ENCODE results near the gene TNS3. TPM values are rescaled to one million over a fixed set of nuclear protein-coding genes. Genes with fewer than 3 reads are reported as not detected.

The TNS3 gene
- total RNA-seq, 1 experiment from 2014 or later: 533 TPM

DNA sequence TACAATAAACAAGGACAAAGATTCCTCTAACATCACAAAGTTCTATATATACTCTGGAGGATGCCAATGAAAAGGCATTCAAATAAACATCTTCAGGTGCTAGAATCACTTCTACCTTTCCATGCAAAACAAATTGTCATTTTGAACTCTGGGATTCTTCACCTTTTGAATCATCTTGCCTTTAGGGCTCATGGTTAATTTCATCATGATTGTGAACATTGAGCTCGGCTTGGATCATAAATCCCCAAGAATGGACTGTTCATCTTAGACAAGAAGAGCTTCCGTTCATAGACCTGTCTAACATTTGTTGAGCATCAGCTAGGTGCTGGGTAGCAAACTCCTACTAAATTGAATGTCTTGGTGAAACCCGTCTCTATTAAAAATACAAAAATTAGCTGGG, 212.2 kb downstream of the TNS3 start:
- Histone ChIP-seq H3K27ac (ENCODE audit: low read length) (peak overlapping the region; percentile 8; the same call in 1 of the 2 replicates), H3K4me3 (ENCODE audit: low read depth in 2 of 2, low read length in 2 of 2) (no peak overlapping the region), H3K27me3 (ENCODE audit: control insufficient read depth, insufficient read depth, low read length) (no peaks in the 10 kb centered on the region), H3K4me1 (ENCODE audit: control insufficient read depth, insufficient read depth, low read length) (peaks cover 46% of the 10 kb centered on the region), H3K36me3 (ENCODE audit: control insufficient read depth, insufficient read depth, low read length) (peaks cover 41% of the 10 kb centered on the region), H3K9me3 (ENCODE audit: control insufficient read depth, insufficient read depth, low read depth, low read length) (no peaks in the 10 kb centered on the region)
- in situ Hi-C loops (cut with HindIII; ENCODE audit: low pct_unique_long_range_greater_than_20kb, low sequenced_read_pairs): no loop called here
- ATAC-seq: no peak
- ChIA-PET POLR2A (no interaction called here), CTCF (no interaction called here)
- BruUV-seq (replicated peaks): no TSS peak
- TF ChIP-seq POLR2AphosphoS5 (IDR thresholded peaks at IDR 0.05; ENCODE audit: low read depth, low read length) (no peak), SIN3A (IDR thresholded peaks at IDR 0.05; ENCODE audit: borderline replicate concordance, insufficient read depth, low read depth, low read length) (no peak), TCF7L2 (IDR thresholded peaks at IDR 0.05; ENCODE audit: low read depth, low read length) (no peak)
- TF ChIP-seq, protein P1, sequence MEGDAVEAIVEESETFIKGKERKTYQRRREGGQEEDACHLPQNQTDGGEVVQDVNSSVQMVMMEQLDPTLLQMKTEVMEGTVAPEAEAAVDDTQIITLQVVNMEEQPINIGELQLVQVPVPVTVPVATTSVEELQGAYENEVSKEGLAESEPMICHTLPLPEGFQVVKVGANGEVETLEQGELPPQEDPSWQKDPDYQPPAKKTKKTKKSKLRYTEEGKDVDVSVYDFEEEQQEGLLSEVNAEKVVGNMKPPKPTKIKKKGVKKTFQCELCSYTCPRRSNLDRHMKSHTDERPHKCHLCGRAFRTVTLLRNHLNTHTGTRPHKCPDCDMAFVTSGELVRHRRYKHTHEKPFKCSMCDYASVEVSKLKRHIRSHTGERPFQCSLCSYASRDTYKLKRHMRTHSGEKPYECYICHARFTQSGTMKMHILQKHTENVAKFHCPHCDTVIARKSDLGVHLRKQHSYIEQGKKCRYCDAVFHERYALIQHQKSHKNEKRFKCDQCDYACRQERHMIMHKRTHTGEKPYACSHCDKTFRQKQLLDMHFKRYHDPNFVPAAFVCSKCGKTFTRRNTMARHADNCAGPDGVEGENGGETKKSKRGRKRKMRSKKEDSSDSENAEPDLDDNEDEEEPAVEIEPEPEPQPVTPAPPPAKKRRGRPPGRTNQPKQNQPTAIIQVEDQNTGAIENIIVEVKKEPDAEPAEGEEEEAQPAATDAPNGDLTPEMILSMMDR (IDR thresholded peaks at IDR 0.05): no peak
- TF ChIP-seq, protein P2, sequence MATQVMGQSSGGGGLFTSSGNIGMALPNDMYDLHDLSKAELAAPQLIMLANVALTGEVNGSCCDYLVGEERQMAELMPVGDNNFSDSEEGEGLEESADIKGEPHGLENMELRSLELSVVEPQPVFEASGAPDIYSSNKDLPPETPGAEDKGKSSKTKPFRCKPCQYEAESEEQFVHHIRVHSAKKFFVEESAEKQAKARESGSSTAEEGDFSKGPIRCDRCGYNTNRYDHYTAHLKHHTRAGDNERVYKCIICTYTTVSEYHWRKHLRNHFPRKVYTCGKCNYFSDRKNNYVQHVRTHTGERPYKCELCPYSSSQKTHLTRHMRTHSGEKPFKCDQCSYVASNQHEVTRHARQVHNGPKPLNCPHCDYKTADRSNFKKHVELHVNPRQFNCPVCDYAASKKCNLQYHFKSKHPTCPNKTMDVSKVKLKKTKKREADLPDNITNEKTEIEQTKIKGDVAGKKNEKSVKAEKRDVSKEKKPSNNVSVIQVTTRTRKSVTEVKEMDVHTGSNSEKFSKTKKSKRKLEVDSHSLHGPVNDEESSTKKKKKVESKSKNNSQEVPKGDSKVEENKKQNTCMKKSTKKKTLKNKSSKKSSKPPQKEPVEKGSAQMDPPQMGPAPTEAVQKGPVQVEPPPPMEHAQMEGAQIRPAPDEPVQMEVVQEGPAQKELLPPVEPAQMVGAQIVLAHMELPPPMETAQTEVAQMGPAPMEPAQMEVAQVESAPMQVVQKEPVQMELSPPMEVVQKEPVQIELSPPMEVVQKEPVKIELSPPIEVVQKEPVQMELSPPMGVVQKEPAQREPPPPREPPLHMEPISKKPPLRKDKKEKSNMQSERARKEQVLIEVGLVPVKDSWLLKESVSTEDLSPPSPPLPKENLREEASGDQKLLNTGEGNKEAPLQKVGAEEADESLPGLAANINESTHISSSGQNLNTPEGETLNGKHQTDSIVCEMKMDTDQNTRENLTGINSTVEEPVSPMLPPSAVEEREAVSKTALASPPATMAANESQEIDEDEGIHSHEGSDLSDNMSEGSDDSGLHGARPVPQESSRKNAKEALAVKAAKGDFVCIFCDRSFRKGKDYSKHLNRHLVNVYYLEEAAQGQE (IDR thresholded peaks at IDR 0.05; ENCODE audit: insufficient read depth in 1 of 2, low read depth in 2 of 2, low read length in 1 of 2): no peak
- no peak for DNase-seq (ENCODE audit: low read depth, low spot score)
- intact Hi-C loops (cut with micrococcal nuclease; ENCODE audit: unreplicated experiment): no loop called here

DNA sequence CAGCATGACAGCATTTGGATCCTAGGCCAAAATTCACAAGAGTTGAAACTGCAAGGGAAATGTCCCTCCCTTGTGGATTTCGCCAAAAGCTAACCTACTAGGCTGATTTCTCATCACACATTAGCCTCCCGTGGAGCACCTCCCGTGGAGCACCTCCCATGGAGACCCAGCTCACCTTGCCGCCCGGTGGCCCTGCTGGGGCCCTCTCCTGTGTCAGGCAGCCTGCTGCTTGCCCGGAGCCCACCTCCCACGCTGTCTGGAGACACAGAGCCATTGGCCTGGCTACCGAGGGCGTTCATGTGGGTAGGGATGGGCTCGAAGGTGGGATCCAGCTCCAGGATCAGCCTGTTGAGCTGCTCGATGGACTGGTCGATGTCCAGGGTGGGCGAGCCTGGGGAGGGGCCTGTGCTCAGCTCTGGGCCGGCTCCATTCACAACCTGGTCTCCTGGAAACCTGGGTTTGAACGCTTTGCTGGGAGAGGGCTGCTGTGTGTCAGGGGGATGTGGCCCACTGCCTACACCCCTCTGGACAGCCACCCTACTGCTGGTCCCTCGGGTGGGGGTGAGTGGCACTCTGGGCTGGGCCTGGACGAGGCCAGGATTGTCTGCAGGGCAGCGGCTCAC, 213.6 kb downstream of the TNS3 start:
- POLR2A ChIA-PET: no interaction called here
- intact Hi-C loops (cut with micrococcal nuclease; ENCODE audit: unreplicated experiment) (no loop called here), in situ Hi-C loops (cut with HindIII; ENCODE audit: low pct_unique_long_range_greater_than_20kb, low sequenced_read_pairs) (no loop called here)
- no peaks in the 10 kb centered on the region for H3K27me3 ChIP-seq (ENCODE audit: control insufficient read depth, insufficient read depth, low read length)
- BruUV-seq (replicated peaks): no TSS peak
- peak overlapping the region; percentile 39; the same call in 1 of the 2 replicates for H3K27ac ChIP-seq (ENCODE audit: low read length)
- H3K9me3 ChIP-seq (ENCODE audit: control insufficient read depth, insufficient read depth, low read depth, low read length): no peaks in the 10 kb centered on the region
- H3K4me3 ChIP-seq (ENCODE audit: low read depth in 2 of 2, low read length in 2 of 2): no peak overlapping the region
- no peak for ATAC-seq
- peaks cover 32% of the 10 kb centered on the region for H3K4me1 ChIP-seq (ENCODE audit: control insufficient read depth, insufficient read depth, low read length)
- peaks cover 51% of the 10 kb centered on the region for H3K36me3 ChIP-seq (ENCODE audit: control insufficient read depth, insufficient read depth, low read length)
- CTCF ChIA-PET: no interaction called here
- TF ChIP-seq, protein P1 (IDR thresholded peaks at IDR 0.05): no peak
- no peak for TF ChIP-seq TCF7L2 (IDR thresholded peaks at IDR 0.05; ENCODE audit: low read depth, low read length)
- TF ChIP-seq, protein P2 (IDR thresholded peaks at IDR 0.05; ENCODE audit: insufficient read depth in 1 of 2, low read depth in 2 of 2, low read length in 1 of 2): no peak
- TF ChIP-seq SIN3A (IDR thresholded peaks at IDR 0.05; ENCODE audit: borderline replicate concordance, insufficient read depth, low read depth, low read length): no peak
- TF ChIP-seq POLR2AphosphoS5 (IDR thresholded peaks at IDR 0.05; ENCODE audit: low read depth, low read length): no peak
- DNase-seq (ENCODE audit: low read depth, low spot score): no peak
